ENCODE measurements around the gene MEX3D. TPM values are rescaled to one million over a fixed set of nuclear protein-coding genes. Genes with fewer than 3 reads are reported as not detected.
A peak's percentile ranks its signal among the peaks of the same experiment; 100 is the strongest.

Gene MEX3D
- total RNA-seq, 1 experiment from 2014 or later, result 55.6 TPM

DNA sequence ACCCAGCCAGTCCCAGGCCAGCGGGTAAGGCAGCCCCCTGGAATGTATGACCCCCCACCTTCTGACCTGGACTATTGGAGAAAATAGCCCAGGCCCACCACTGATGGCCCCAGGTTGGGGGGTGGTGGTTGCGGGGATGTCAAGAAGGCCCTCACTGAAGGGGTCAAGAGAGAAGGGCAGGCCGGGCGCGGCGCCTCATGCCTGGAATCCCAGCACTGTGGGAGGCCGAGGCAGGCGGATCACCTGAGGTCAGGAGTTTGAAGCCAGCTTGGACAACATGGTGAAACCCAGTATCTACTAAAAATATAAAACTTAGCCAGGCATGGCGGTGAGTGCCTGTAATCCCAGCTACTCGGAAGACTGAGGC is 53.8 kb downstream of the MEX3D start:
- no peaks in the 10 kb centered on the region for H3K9me3 ChIP-seq (ENCODE audit: insufficient read depth, low read depth)
- no peaks in the 10 kb centered on the region for H3K36me3 ChIP-seq (ENCODE audit: low read depth)
- DNase-seq, result no peak
- intact Hi-C loops (cut with micrococcal nuclease; ENCODE audit: unreplicated experiment), result no loop called here
- BruUV-seq (replicated peaks), result no TSS peak
- H3K9me2 ChIP-seq (ENCODE audit: insufficient read depth), result no peaks in the 10 kb centered on the region
- no peak for TF ChIP-seq EZH2 (IDR thresholded peaks at IDR 0.05; ENCODE audit: low read depth)
- TF ChIP-seq, protein P1, sequence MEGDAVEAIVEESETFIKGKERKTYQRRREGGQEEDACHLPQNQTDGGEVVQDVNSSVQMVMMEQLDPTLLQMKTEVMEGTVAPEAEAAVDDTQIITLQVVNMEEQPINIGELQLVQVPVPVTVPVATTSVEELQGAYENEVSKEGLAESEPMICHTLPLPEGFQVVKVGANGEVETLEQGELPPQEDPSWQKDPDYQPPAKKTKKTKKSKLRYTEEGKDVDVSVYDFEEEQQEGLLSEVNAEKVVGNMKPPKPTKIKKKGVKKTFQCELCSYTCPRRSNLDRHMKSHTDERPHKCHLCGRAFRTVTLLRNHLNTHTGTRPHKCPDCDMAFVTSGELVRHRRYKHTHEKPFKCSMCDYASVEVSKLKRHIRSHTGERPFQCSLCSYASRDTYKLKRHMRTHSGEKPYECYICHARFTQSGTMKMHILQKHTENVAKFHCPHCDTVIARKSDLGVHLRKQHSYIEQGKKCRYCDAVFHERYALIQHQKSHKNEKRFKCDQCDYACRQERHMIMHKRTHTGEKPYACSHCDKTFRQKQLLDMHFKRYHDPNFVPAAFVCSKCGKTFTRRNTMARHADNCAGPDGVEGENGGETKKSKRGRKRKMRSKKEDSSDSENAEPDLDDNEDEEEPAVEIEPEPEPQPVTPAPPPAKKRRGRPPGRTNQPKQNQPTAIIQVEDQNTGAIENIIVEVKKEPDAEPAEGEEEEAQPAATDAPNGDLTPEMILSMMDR (conservative IDR thresholded peaks at IDR 0.05), result no peak
- POLR2A ChIA-PET (ENCODE audit: unreplicated experiment), result no interaction called here
- H3K27me3 ChIP-seq (ENCODE audit: insufficient read depth, low read depth), result no peaks in the 10 kb centered on the region
- H3F3A ChIP-seq (ENCODE audit: insufficient read depth, low read depth), result no peaks in the 10 kb centered on the region
- no peak overlapping the region for H3K4me3 ChIP-seq
- no peak overlapping the region for H3K4me2 ChIP-seq
- no peaks in the 10 kb centered on the region; the same call in 1 of the 2 replicates for H3K4me1 ChIP-seq (replicated peaks; ENCODE audit: insufficient read depth)
- no peak overlapping the region for H3K27ac ChIP-seq
- CTCF ChIA-PET, result interaction anchor here (0.6 to 0.7 kb wide), 2 partner anchors 14 to 157 kb away, joined by 5 to 16 read pairs; no protein-coding TSS in a partner anchor
- no peaks in the 10 kb centered on the region for H4K20me1 ChIP-seq (ENCODE audit: insufficient read depth)
- H2AFZ ChIP-seq, result no peak overlapping the region
- H3K79me2 ChIP-seq (ENCODE audit: low read depth), result no peaks in the 10 kb centered on the region

DNA sequence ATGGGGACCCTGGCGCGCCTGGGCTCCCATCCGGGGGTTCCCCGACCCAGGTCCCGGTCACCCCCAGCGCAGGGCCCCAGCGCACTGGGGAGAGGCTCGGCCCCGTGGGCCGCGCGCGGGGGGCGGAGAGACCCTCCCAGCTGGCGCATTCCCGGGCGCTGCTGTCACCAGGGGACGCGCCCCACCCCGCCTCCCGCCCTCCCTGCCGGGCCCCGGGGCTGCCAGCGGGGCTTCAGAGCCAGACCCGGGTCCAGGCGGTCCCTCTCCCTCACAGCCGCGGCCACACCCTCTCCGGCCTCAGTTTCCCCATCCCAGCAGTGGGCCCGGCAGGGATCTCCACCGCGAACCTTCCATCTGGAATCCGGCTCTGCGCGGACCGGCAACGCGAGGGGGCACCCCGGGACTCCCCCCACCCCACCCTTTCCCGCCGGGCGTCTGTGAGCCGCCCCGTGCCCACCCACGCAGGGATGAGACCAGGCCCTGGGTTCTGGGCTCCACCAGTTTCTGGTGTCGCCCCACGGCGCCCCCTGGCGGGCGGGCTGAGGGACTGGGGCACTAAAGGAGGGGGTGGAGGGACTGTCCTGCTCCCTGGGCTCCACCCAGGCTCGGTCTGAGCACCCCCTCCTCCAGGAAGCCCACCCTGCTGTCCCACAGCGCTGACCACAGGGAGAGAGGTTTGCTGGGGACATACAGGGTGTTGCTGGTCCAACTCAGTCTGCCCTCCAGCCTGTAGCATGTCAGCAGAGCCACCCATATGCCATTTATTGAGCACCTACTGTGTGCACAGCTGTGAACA is 54.4 kb downstream of the MEX3D start:
- Histone ChIP-seq H3K9me3 (ENCODE audit: insufficient read depth, low read depth) (no peaks in the 10 kb centered on the region), H3K9me2 (ENCODE audit: insufficient read depth) (no peaks in the 10 kb centered on the region), H3K4me2 (peak overlapping the region; percentile 68), H3F3A (ENCODE audit: insufficient read depth, low read depth) (peaks cover 4% of the 10 kb centered on the region), H3K4me1 (replicated peaks; ENCODE audit: insufficient read depth) (no peaks in the 10 kb centered on the region; the same call in 1 of the 2 replicates), H2AFZ (no peak overlapping the region), H3K79me2 (ENCODE audit: low read depth) (no peaks in the 10 kb centered on the region), H3K4me3 (peak overlapping the region; percentile 69), H4K20me1 (ENCODE audit: insufficient read depth) (no peaks in the 10 kb centered on the region), H3K27me3 (ENCODE audit: insufficient read depth, low read depth) (no peaks in the 10 kb centered on the region), H3K27ac (no peak overlapping the region), H3K36me3 (ENCODE audit: low read depth) (no peaks in the 10 kb centered on the region)
- ChIA-PET CTCF (interaction anchor here (0.6 to 0.7 kb wide), 2 partner anchors 14 to 157 kb away, joined by 5 to 16 read pairs; no protein-coding TSS in a partner anchor), POLR2A (ENCODE audit: unreplicated experiment) (interaction anchor here (0.5 kb wide), 1 partner anchor 1825 kb away, joined by 3 read pairs; no protein-coding TSS in a partner anchor)
- TF ChIP-seq EZH2 (IDR thresholded peaks at IDR 0.05; ENCODE audit: low read depth), result no peak
- TF ChIP-seq, protein P1 (conservative IDR thresholded peaks at IDR 0.05), result peak; percentile 75
- intact Hi-C loops (cut with micrococcal nuclease; ENCODE audit: unreplicated experiment), result no loop called here
- DNase-seq, result peak in 1 of 2 experiments; percentile 62
- TSS peak; percentile 65 for BruUV-seq (replicated peaks)

DNA sequence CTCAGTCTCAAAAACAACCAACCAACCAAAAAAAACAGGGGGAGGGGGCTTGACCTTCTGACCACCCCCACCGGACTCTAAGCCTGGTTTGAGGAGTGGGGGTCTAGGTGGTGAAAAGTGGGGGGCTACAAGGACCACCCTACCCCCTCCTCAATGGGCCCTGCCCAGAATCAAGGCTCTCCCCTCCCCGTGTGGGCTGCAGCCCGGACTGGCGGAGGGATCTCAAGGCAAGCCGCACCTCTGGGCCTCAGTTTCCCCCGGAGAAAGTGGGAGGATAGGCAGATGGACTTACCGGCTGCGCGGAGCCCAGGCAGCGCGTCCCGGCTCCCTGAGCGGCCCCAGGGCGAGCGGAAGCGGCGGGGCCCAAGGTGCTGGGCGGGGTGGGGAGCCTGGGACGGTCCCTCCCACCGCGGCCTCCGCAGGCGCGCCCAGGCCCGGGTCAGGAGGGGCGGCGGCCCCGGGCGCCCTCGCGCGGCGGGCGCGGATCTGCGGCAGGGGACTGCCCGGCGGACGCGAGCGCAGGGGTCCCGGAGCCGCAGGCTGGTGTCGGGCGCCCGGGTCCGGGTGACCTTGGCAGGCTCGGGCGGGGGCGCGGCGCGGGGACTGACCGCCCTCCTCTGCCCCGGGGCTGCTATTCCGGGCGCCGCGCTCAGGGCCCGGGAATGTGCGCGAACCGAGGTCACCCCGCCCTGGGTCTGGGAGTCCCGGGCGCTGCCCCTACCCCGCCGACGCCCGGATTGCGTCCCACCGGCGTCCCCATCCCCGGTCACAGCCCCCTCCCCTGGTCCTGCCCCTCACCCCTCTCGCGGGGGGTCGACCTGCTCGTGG is 55.2 kb downstream of the MEX3D start, which contains the start of gene ADAMTSL5:
Gene ADAMTSL5, minus strand, starts transcription at position 349 of the 828 bp plus-strand sequence. CDS start 2,076 bp downstream, outside the sequence.
- DNase-seq, result peak in 1 of 2 experiments; percentile 70
- peak within 1 kb of the TSS; percentile 81 for H3K4me2 ChIP-seq
- no peaks in the 10 kb centered on the region for H4K20me1 ChIP-seq (ENCODE audit: insufficient read depth)
- no peak for TF ChIP-seq EZH2 (IDR thresholded peaks at IDR 0.05; ENCODE audit: low read depth)
- TF ChIP-seq, protein P1 (conservative IDR thresholded peaks at IDR 0.05), result no peak
- no peaks in the 10 kb centered on the region for H3K36me3 ChIP-seq (ENCODE audit: low read depth)
- ChIA-PET CTCF (no interaction called here), POLR2A (ENCODE audit: unreplicated experiment) (no interaction called here)
- H3K9me3 ChIP-seq (ENCODE audit: insufficient read depth, low read depth), result no peaks in the 10 kb centered on the region
- 0 out of 2 replicates have a peak within 1 kb of the TSS, but pooled peaks have one; percentile 58 for H2AFZ ChIP-seq
- H3K27me3 ChIP-seq (ENCODE audit: insufficient read depth, low read depth), result no peaks in the 10 kb centered on the region
- no TSS peak for BruUV-seq (replicated peaks)
- intact Hi-C loops (cut with micrococcal nuclease; ENCODE audit: unreplicated experiment), result no loop called here
- peaks cover 8% of the 10 kb centered on the region for H3F3A ChIP-seq (ENCODE audit: insufficient read depth, low read depth)
- no peaks in the 10 kb centered on the region for H3K79me2 ChIP-seq (ENCODE audit: low read depth)
- peak within 1 kb of the TSS; percentile 69 for H3K4me3 ChIP-seq
- H3K9me2 ChIP-seq (ENCODE audit: insufficient read depth), result no peaks in the 10 kb centered on the region
- H3K27ac ChIP-seq, result no peak within 1 kb of the TSS
- H3K4me1 ChIP-seq (replicated peaks; ENCODE audit: insufficient read depth), result no peaks in the 10 kb centered on the region; the same call in 1 of the 2 replicates

Measured in PC-9 (cell line).